GM18870 (cell line): ENCODE results near the gene NEB.
"Not testable (repeated sequence)": the region's sequence is repeated elsewhere in the genome, so short reads cannot be mapped to it uniquely, and the experiment has no call there.

Experiments
- ATAC-seq: cut with Tn5 transposase; IDR thresholded peaks from one replicate; pipeline ENCODE4 v1.9.1; 2021; ENCODE audit warnings: moderate library complexity; ENCODE audit not compliant: unreplicated experiment

Gene NEB

GRCh38 chr2:151614606-151615306, 119.5 kb downstream of the NEB start:
- no peak for ATAC-seq

DNA sequence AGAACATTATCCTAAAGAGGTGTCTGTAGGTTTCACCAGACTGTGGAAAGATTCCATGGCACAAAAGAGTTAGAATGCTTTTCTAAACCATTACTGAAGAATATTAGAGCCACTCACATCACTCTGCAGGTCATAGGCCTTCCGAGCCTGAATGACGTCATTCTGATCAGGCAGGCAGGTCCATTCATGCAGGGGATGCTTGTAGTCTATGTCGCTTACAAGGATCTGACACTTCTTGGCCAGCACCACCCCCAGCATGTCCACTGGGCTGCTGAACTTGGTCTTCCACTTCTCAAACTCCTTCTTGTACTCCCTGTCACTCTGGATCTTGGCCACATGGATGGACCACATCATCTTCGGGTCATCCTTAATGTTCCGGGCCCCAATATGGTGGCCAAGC, 120.1 kb downstream of the NEB start:
- no peak for ATAC-seq

GRCh38 chr2:151611351-151611750, 122.9 kb downstream of the NEB start:
- ATAC-seq, result no peak

DNA sequence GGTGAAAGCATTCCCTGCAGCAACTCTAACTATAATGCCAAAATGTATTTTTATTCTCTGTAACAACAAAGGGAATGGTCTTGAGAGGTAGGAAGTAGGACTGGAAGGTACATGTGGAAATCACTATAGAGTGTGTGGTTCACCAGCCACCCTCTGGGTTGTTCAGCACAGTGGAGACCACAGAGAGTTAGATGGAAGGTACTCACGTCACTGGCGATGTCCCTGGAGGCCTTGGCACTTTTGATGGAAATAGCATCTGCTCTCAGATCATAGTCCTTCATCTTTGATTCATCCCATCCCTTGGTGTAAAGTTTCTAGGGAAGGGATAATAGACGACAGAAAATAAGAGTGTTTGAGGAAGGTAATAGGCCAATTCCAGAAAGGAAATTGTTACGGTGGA, 124.0 kb downstream of the NEB start:
- no peak for ATAC-seq

GRCh38 chr2:151609705-151610104, 124.6 kb downstream of the NEB start:
- no peak for ATAC-seq

GRCh38 chr2:151607459-151608424, 126.5 kb downstream of the NEB start:
- not testable (repeated sequence) for ATAC-seq

- not testable (repeated sequence) for ATAC-seq
These were observed 130.7 kb downstream of the NEB start for GRCh38 chr2:151603530-151603929.

- ATAC-seq, result not testable (repeated sequence)
These were observed 131.9 kb downstream of the NEB start for GRCh38 chr2:151602402-151602801.

GRCh38 chr2:151601803-151602202, 132.5 kb downstream of the NEB start:
- ATAC-seq, result not testable (repeated sequence)

- not testable (repeated sequence) for ATAC-seq
These were observed 137.2 kb downstream of the NEB start for GRCh38 chr2:151596903-151597608.

GRCh38 chr2:151591908-151592255, 142.4 kb downstream of the NEB start:
- not testable (repeated sequence) for ATAC-seq

- ATAC-seq, result not testable (repeated sequence)
These were observed 142.9 kb downstream of the NEB start for GRCh38 chr2:151591250-151591907.

DNA sequence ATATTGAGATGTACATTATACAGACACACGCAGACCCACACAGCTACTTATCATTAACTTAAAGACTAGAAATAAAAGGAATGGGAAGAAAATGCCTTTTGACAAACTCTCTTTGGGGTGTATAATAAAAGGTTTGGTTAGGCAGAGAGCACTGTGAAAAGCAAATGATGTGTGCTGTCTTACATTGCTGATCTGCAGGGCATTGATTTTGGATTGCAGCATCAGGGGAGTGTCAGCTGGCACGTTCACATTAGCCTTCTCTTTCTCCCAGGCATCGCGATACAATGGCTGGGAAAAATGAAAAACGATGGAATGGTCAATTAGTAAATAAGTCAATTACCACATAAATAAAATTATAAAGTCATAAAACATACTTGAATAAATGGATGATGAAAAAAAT, 153.0 kb downstream of the NEB start:
- ATAC-seq, result not testable (repeated sequence)

- not testable (repeated sequence) for ATAC-seq
These were observed 153.6 kb downstream of the NEB start for GRCh38 chr2:151580697-151581096.

GRCh38 chr2:151577116-151577515, 157.2 kb downstream of the NEB start:
- no peak for ATAC-seq

- ATAC-seq, result no peak
These were observed 158.2 kb downstream of the NEB start for GRCh38 chr2:151576080-151576479.

DNA sequence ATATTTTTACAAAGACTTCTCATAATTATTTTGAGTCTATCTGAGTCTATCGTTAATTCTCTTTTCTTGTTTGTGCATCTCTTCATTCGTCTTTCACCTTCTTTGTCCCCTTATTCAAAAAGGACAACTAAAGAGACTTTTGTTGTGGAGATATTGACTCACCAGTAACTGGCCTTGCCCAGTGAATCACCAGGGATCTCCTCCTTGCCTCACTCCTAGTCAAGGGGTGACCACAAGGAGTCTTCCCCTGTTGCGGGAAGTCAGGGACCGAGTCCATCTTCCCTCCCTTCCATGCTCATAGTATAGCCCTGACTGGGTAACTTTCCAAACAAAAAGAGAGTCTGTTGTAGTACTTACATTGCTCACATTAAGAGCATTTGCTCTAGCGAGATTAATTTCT, 158.9 kb downstream of the NEB start:
- ATAC-seq, result no peak

- no peak for ATAC-seq
These were observed 164.1 kb downstream of the NEB start for GRCh38 chr2:151570191-151570590.

- no peak for ATAC-seq
These were observed 165.1 kb downstream of the NEB start for GRCh38 chr2:151569167-151569566.

DNA sequence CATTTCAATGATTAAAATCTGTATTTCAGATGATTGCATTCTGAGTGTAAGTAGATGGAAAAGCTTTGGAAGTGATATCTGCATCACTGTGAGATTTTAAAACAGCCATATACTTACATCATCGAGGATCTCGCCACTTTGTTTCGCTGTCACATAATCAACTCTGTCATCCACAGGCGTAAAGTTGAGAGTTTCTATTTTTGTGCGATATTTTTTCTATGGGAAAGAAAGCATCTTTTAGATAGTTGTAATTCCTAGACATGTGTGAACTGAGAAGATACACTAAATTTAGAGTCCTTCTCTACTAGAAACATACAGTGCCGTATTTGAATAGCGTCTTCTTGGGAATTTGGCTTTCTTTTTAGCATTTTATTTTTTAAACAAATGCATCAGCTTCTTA, 165.8 kb downstream of the NEB start:
- ATAC-seq, result no peak

DNA sequence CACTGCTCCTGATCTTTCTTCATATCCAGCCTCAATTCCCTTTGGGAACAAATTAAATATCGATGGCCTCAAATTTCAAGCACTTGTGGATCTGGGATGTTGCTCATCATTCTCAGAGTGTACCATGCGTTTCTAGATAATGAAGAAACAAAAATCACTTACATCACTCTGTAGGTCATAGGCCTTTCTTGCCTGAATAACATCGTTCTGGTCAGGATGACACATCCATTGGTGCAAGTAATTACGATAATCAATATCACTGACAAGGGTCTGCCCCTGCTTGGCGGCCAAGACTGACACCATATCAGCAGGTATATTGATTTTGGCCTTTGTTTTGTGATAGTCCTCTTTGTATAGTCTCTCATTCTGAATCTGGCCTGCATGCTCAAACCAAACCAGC, 167.3 kb downstream of the NEB start:
- no peak for ATAC-seq
